Measurements from ENCODE around the gene DHRSX.
A peak's percentile ranks its signal among the peaks of the same experiment; 100 is the strongest.
"Not testable (repeated sequence)": the region's sequence is repeated elsewhere in the genome, so short reads cannot be mapped to it uniquely, and the experiment has no call there.

DHRSX gene

DNA sequence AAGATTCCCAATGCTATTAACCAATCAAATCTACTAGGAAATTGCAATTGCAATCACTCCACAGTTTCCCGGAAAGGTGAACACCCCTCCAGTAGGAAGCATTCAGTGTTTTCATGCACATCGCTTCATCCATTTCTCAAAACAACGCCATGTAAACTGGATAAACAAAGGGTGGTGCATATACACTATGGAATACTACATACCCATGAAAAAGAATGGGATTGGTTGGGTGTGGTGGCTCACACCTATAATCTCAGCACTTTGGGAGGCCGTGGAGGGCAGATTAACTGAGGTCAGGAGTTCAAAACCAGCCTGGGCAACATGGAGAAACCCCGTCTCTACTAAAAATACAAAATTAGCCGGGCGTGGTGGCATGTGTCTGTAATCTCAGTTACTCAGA is 29.1 kb downstream of the DHRSX start:
- DNase-seq: no peak

DNA sequence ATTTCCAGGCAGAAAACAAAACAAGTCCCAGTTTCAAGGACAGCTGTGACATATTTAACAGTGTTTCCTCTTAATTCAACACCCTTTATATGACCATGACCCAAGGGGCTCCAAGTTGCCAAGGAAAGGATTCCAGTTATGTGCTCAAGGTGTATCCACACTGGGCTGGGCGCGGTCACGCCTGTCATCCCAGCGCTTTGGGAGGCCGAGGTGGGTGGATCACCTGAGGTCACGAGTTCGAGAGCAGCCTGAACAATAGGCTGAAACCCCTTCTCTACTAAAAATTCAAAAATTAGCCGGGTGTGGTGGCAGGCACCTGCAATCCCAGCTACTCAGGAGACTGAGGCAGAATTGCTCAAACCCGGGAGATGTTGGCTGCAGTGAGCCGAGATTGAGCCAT is 29.6 kb downstream of the DHRSX start:
- DNase-seq: not testable (repeated sequence)

DNA sequence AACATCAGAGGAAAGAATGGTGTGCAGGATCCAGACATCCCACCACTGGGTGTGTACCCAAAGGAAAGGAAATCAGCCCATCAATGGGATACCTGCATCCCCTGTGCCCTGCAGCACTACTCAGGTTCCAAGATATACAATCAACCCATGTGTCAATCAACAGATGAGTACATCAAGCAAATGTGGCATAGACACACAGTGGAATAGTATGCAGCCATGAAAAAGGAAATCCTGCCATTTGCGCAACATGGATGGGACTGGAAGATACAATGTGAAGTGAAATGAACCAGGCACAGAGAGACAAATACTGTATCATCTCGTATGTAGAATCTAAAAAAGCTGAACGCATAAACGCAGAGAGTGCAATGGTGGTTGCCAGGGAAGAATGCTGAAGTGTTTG is 30.9 kb downstream of the DHRSX start:
- DNase-seq: not testable (repeated sequence)

DNA sequence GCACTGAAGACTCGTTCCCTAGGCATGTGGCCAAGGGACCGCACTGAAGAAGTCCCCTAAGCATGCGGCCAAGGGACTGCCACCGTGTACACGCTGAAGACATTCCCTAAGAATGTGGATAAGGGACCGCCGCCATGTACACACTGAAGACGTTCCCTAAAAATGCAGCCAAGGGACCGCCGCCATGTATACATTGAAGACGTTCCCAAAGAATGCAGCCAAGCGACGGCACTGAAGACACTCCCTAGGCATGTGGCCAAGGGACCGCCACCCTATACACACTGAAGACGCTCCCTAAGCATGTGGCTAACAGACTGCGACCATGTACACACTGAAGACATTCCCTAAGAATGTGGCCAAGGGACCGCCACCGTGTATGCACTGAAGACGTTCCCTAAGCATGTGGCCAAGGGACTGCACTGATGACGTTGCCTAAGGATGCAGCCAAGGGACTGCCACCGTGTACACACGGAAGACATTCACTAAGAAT is 31.5 kb downstream of the DHRSX start:
- DNase-seq: no peak

DNA sequence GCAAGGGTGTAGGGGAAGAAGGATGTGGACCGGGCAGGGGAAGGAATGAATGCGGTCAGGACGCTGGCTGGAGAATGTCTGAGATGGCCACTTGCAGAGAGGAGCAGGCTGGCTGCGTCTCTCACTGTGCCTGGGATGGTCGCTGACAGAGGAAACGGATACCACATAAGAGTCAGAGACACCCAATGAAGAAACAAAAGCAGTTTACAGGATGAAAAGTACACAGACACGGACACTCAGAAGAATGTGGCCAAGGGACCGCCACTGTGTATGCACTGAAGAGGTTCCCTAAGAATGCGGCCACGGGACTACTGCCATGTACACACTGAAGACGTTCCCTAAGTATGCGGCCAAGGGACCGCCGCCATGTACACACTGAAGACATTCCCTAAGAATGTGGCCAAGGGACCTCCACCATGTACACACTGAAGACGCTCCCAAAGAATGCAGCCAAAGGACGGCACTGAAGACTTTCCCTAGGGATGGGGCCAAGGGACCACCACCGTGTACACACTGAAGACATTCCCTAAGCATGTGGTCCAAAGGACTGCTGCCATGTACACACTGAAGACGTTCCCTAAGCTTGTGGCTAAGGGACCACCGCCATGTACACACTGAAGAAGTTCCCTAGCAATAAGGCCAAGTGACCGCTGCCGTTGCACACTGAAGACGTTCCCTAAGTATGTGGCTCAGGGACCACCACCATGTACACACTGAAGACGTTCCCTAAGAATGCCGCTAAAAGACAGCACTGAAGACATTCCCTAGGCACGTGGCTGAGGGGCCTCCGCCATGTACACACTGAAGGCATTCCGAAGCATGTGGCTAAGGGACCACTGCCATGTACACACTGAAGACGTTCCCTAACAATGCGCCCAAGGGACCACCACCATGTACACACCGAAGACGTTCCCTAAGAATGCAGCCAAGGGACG is 32.2 kb downstream of the DHRSX start:
- no peak for DNase-seq

DNA sequence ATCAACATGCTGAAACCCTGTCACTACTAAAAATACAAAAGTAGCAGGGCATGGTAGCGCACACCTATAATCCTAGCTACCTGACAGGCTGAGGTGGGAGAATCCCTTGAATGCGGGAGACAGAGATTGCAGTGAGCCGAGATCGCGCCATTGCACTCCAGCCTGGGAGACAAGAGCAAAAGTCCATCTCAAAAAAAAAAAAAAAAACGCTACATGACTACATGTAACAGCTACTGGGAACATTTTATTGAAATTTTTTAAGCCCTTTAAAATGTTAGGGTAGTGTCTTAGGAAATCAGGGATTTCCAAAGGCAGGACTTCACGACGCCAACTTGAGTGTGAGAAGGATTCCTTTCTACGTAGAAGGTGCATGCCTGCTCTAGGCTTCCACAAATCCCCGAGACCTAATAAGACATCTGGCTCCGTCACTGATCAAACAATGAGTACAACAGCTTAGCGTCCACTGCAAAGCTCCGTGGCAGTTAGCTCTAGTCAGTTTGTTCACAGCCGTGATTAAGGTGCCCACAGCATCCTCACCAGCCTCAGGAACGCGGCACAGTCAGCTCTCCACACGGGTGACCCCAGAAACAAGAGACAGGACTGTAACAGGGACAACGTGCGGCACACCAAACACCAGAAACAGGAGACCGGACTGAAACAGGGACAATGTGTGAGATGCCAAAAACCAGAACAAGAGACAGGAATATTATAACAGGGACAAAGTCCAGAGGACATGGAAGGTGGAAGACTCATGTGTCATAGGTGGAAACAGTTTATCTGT is 33.7 kb downstream of the DHRSX start:
- no peak for DNase-seq

DNA sequence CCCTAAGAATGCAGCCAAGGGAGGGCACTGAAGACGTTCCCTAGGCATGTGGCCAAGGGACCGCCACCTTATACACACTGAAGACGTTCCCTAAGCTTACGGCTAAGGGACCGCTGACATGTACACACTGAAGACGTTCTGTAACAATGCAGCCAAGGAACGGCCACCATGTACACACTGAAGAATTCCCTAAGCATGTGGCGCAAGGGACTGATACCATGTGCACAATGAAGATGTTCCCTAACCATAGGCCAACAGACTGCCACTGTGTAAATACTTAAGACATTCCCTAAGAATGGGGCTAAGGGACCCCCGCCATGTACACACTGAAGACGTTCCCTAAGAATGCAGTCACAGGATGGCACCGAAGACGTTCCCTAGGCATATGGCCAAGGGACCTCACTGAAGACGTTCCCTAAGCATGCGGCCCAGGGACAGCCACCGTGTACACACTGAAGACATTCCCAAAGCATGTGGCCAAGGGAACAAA is 36.1 kb downstream of the DHRSX start:
- DNase-seq: peak; percentile 4

DNA sequence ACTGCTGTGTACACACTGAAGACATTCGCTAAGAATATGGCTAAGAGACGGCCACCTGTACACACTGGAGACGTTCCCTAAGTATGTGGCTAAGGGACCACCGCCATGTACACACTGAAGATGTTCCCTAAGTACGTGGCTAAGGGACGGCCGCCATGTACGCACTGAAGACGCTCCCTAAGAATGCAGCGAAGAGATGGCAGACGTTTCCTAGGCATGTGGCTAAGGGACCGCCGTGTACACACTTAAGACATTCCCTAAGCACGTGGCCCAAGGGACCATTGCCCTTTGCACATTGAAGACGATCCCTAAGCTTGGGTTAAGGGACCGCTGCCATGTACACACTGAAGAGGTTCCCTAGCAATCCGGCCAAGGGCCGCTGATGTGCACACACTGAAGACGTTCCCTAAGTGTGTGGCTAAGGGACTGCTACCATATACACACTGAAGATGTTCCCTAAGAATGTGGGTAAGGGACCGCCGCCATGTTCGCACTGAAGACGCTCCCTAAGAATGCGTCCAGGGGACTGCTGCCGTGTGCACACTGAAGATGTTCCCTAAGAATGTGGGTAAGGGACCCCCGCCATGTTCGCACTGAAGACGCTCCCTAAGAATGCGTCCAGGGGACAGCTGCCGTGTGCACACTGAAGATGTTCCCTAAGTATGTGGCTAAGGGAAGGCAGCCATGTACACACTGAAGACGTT is 36.7 kb downstream of the DHRSX start:
- peak; percentile 9 for DNase-seq

DNA sequence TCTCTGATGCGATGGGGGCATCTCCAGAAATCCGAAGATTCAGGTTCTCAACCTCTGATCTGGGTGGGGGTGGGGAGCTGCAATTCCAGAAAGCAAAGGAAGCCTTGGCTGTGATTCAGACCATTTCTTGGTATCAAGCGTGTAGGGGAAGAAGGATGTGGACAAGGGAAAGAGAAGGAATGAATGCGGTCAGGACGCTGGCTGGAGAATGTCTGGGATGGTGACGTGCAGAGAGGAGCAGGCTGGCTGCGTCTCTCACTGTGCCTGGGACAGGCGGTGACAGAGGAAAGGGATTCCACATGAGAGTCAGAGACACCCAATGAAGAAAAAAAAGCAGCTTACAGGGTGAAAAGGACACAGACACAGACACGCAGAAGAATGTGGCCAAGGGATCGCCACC is 37.3 kb downstream of the DHRSX start:
- DNase-seq: not testable (repeated sequence)

DNA sequence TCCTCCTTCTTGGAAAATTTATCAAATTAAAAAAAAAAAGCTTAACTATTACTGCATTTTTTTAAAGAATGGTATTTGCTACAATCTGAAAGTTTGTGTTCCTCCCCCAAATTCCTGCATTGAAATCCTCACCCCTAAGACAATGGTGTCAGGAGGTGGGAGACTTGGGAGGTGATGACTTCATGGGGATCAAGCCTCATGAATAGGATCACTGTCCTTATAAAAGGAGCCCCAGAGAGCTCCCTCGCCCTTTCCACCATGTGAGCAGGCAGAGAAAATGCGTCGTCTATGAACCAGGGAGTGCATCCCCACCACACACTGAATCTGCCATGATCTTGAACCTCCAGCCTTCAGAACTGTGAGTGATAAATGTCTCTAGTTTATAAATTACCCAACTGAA is 38.0 kb downstream of the DHRSX start:
- no peak for DNase-seq

DNA sequence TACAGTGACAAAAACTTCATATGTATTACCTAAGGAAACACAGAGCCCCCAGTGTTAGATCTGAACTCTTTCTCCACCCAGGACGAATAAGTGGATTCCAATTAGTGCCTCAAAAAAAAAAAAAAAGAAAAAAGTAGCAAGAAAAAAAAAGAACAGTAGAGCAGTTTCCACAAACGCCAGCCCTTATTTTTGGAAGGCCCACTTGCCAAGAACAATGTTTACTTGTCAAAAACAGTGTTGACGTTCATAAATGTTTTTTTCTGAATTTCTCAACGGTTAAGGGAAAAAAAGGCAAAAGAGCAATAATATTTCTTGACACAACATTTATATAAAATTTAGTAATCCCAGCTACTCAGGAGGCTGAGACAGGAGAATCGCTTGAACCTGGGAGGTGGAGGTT is 38.7 kb downstream of the DHRSX start:
- DNase-seq: no peak

DNA sequence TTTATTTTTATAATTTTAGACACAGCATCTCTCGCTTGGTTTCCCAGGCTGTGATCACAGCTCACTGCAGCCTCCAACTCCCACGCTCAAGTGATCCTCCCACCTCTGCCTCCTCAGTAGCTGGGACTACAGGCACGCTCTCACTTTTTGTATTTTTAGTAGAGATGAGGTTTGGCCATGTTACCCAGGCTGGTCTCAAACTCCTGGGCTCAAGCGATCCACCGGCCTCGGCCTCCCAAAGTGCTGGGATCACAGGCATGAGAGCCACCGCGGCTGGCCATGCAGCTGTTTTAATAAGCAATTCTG is 39.1 kb downstream of the DHRSX start:
- DNase-seq: no peak

DNA sequence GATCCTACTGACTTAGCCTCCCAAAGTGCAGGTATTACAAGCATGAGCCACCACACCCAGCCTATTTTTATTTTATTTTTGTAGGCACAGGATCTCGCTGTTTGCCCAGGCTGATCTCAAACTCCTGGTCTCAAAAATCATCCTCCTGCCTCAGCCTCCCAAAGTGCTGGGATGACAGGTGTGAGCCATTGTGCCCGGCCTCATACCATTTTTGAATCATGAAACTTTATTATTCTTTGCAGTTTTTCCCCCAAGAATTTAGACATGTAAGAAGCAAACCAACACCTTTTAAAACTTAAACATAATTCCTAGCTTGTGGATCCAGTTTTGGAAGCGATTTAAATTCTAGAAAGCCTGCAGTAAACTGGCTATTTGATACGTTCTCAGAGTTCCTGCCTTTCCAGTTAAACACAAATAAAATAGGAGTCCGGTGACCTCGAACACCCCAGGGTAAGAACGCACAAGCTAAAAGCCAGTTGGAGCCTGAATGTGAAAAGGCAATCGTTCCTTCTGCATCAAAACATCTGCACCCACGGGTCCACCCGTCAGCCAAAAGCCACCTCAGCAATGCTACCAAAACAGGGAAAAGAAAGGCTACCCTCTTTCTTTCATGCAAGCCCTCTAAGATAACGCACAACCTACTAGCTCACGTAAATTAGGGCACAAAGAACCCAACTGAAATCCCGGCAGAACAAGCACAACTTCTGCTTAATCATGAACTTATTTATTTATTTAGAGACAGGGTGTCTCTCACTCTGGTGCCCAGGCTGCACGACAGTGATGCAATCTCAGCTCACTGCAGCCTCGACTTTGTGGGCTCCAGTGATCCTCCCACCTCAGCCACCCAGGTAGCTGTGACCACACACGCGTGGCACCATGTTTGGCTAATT is 39.7 kb downstream of the DHRSX start:
- DNase-seq: not testable (repeated sequence)

DNA sequence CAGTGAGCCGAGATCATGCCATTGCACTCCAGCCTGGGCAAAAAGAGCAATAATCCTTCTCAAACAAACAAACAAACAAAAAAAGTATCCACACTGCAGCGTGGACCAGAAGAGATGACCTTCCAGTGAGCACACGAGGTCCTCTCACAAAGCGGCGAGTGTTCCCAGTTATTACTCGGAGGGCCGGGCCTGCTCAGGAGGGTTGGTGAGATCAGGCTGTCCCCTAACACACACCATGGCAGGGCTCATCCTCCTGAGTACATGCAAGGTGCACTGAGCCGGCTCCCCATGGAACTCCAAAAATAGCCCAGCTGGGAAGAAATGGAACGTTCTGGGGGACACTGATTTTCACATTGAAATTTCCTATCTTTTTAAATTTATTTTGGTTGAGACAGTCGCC is 40.7 kb downstream of the DHRSX start:
- not testable (repeated sequence) for DNase-seq

DNA sequence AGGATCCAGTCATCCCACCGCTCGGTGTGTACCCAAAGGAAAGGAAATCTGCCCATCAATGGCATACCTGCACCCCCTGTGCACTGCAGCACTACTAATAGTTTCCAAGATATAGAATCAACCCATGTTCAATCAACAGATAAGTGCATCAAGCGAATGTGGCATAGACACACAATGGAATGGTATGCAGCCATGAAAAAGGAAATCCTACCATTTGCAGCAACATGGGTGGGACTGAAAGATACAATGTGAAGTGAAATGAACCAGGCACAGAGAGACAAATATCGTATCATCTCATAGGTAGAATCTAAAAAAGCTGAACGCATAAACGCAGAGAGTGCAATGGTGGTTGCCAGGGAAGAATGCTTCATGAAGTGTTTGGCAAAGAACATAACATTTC is 42.5 kb downstream of the DHRSX start:
- DNase-seq: no peak

DNA sequence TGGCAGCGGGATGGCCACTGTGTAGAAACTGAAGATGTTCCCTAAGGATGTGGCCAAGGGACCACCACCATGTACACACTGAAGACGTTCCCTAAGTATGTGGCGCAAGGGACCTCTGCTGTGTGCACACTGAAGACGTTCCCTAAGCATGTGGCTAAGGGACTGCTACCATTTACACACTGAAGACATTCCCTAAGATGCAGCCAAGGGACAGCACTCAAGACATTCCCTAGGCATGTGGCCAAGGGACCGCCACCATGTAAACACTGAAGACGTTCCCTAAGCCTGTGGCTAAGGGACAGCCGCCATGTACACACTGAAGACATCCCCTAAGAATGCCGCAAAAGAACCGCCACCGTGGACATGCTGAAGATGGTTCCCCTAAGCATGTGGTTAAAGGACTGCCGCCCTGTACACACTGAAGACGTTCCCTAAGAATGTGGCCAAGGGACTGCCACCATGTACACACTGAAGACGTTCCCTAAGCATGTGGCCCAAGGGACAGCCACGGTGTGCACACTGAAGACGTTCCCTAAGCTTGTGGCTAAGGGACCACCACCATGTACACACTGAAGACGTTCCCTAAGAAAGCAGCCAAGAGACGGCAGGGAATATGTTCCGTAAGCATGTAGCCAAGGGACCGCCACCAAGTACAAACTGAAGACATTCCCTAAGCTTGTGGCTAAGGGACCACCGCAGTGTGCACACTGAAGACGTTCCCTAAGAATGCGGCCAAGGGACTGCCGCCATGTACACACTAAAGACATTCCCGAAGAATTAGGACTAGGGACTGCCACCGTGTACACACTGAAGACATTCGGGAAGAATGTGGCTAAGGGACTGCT is 43.3 kb downstream of the DHRSX start:
- no peak for DNase-seq

DNA sequence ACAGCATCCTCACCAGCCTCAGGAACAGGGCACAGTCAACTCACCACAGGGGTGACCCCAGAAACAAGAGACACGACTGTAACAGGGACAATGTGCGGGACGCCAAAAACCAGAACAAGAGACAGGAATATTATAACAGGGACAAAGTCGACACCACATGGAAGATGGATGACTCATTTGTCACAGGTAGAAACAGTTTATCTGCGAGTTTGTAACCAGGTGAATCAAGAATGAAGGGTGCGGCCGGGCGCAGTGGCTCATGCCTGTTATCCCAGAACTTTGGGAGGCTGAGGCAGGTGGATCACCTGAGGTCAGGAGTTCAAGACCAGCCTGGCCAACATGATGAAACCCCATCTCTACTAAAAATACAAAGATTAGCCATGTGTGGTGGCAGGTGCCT is 44.7 kb downstream of the DHRSX start:
- DNase-seq: not testable (repeated sequence)

DNA sequence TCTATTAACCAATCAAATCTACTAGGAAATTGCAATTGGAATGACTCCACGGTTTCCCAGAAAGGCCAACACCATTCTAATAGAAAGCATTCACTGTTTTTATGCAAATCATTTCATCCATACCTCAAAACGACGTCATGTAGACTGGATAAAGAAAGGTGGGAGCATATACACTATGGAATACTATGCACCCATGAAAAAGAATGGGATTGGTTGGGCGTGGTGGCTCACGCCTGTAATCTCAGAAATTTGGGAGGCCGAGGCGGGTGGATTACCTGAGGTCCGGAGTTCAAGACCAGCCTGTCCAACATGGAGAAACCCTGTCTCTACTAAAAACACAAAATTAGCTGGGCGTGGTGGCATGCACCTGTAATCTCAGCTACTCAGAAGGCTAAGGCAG is 46.2 kb downstream of the DHRSX start:
- not testable (repeated sequence) for DNase-seq

DNA sequence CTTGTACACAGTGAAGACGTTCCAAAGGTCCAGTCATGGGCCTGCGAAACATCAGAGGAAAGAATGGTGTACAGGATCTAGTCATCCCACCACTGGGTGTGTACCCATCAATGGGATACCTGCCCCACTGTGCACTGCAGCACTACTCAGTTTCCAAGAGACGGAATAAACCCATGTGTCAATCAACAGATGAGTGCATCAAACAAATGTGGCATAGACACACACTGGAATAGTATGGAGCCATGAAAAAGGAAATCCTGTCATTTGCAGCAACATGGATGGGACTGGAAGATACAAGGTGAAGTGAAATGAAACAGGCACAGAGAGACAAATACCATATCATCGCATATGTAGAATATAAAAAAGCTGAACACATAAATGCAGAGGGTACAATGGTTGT is 48.0 kb downstream of the DHRSX start:
- DNase-seq: no peak

DNA sequence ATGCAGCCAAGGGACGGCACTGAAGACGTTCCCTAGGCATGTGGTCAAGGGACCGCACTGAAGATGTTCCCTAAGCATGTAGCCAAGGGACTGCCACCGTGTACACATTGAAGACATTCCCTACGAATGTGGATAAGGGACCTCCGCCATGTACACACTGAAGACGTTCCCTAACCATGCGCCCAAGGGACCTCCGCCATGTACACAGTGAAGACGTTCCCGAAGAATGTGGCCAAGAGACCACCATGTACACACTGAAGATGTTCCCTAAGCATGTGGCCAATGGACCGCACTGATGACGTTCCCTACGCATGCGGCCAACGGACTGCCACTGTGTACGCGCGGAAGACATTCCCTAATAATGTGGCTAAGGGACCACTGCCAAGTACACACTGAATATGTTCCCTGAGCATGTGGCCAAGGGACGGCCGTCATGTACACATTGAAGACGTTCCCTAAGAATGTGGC is 48.4 kb downstream of the DHRSX start:
- DNase-seq: no peak
